Cardiac fibroblast (primary cell): Measurements from ENCODE around the gene GULP1.
"Not testable (repeated sequence)": the region's sequence is repeated elsewhere in the genome, so short reads cannot be mapped to it uniquely, and the experiment has no call there.

Source experiments
- DNase-seq, 2 donors: peaks; one replicate each; pipeline versions ENCODE4 v3.0.0 to v3.0.0-alpha.2; 2010; ENCODE audit warnings: low read depth in 2 of 2
- H3K4me3 ChIP-seq, 2 donors: replicated peaks in 1 of 2; 1 replicate in 1 of 2; 2 replicates in 1 of 2; pipeline ENCODE4 v1.5.1; 2011; ENCODE audit warnings: low read depth in 2 of 2, low read length in 2 of 2, mild to moderate bottlenecking in 2 of 2, moderate library complexity in 1 of 2
- CTCF ChIP-seq: IDR thresholded peaks from one replicate; pipeline ENCODE4 v1.5.1; 2011; ENCODE audit warnings: low read depth, mild to moderate bottlenecking, low read length, inconsistent platforms

GULP1 gene

GRCh38 chr2:188601927-188602326 is 310.3 kb downstream of the GULP1 start:
- H3K4me3 ChIP-seq = no peak overlapping the region
- DNase-seq = peak in 1 of 2 donors; percentile 28
- no peak for TF ChIP-seq CTCF

DNA sequence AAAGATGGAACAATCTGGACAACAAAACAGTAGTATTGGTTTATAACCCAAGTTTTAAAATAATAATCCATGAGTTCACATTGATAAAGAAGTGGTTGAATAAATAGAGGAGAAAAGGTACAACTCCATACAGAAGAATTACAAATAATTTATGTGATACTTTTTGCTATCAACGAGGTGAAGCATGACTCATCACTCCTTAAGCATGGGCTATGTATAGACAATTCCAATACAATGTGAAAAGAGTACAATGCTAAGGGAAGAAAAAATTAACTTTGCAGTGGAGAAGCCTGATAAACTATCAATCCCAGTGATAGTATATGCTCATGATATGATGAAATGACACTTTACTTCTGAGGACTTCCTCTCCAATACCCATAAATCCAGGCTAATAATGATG is 312.9 kb downstream of the GULP1 start:
- DNase-seq = no peak
- TF ChIP-seq CTCF = no peak
- no peak overlapping the region for H3K4me3 ChIP-seq

GRCh38 chr2:188605609-188606584 is 314.2 kb downstream of the GULP1 start:
- not testable (repeated sequence) for H3K4me3 ChIP-seq, DNase-seq

- not testable (repeated sequence) for H3K4me3 ChIP-seq, DNase-seq
Measured at GRCh38 chr2:188606596-188606995, 314.9 kb downstream of the GULP1 start.

DNA sequence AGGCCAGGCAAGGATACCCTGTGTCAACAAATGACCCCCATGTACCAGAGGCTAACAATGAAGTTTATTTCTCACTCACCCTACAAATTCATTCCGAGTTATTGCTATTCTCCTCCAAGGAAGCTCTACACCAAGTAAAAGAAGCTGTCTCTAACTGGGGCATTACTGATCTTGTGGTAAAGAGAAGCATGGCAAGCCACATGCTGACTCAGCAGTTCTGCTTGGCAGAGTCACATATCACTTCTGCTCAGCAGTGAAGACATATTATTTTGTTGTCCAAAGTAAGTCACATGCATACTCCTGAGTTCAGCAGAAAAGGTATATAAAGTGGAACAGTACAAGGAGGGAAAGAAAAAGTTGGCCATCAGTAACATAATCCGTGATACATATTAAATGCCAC is 315.8 kb downstream of the GULP1 start:
- no peak for TF ChIP-seq CTCF
- H3K4me3 ChIP-seq = no peak overlapping the region
- DNase-seq = peak; percentile 28 to 51

- no peak for TF ChIP-seq CTCF
- DNase-seq = peak; percentile 62 to 72
- H3K4me3 ChIP-seq = no peak overlapping the region
Measured at GRCh38 chr2:188609321-188610049, 317.8 kb downstream of the GULP1 start.

- no peak overlapping the region for H3K4me3 ChIP-seq
- peak in 1 of 2 donors; percentile 21 for DNase-seq
- TF ChIP-seq CTCF = no peak
Measured at GRCh38 chr2:188610050-188610444, 318.4 kb downstream of the GULP1 start.
